ENCODE data around the gene CYP4F12. TPM values are rescaled to one million over a fixed set of nuclear protein-coding genes. Genes with fewer than 3 reads are reported as not detected.

Gene CYP4F12
- total RNA-seq, 6 experiments from 2014 or later: not detected

GRCh38 chr19:15633082-15633835 lies 39.6 kb upstream of the CYP4F12 start:
- no peak for DNase-seq
- no peaks in the 10 kb centered on the region for H3K4me1 Mint-ChIP-seq (ENCODE audit: low read depth)
- H3K9me3 Mint-ChIP-seq: peaks cover 8% of the 10 kb centered on the region
- H3K27me3 Mint-ChIP-seq (ENCODE audit: insufficient read depth): no peaks in the 10 kb centered on the region
- H3K4me3 Mint-ChIP-seq: no peak overlapping the region
- TF ChIP-seq, protein P1, sequence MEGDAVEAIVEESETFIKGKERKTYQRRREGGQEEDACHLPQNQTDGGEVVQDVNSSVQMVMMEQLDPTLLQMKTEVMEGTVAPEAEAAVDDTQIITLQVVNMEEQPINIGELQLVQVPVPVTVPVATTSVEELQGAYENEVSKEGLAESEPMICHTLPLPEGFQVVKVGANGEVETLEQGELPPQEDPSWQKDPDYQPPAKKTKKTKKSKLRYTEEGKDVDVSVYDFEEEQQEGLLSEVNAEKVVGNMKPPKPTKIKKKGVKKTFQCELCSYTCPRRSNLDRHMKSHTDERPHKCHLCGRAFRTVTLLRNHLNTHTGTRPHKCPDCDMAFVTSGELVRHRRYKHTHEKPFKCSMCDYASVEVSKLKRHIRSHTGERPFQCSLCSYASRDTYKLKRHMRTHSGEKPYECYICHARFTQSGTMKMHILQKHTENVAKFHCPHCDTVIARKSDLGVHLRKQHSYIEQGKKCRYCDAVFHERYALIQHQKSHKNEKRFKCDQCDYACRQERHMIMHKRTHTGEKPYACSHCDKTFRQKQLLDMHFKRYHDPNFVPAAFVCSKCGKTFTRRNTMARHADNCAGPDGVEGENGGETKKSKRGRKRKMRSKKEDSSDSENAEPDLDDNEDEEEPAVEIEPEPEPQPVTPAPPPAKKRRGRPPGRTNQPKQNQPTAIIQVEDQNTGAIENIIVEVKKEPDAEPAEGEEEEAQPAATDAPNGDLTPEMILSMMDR (IDR thresholded peaks at IDR 0.05): no peak
- H3K27ac Mint-ChIP-seq: no peak overlapping the region
- H3K36me3 Mint-ChIP-seq (ENCODE audit: low read depth): no peaks in the 10 kb centered on the region

GRCh38 chr19:15634105-15634504 lies 38.8 kb upstream of the CYP4F12 start:
- TF ChIP-seq, protein P1 (IDR thresholded peaks at IDR 0.05): no peak
- no peaks in the 10 kb centered on the region for H3K36me3 Mint-ChIP-seq (ENCODE audit: low read depth)
- H3K4me3 Mint-ChIP-seq: no peak overlapping the region
- H3K27me3 Mint-ChIP-seq (ENCODE audit: insufficient read depth): no peaks in the 10 kb centered on the region
- DNase-seq: no peak
- no peak overlapping the region for H3K27ac Mint-ChIP-seq
- peaks cover 8% of the 10 kb centered on the region for H3K9me3 Mint-ChIP-seq
- H3K4me1 Mint-ChIP-seq (ENCODE audit: low read depth): no peaks in the 10 kb centered on the region

GRCh38 chr19:15635016-15635805 lies 37.7 kb upstream of the CYP4F12 start:
- DNase-seq: no peak
- H3K4me1 Mint-ChIP-seq (ENCODE audit: low read depth): no peaks in the 10 kb centered on the region
- peaks cover 17% of the 10 kb centered on the region for H3K9me3 Mint-ChIP-seq
- TF ChIP-seq, protein P1 (IDR thresholded peaks at IDR 0.05): no peak
- no peak overlapping the region for H3K4me3 Mint-ChIP-seq
- H3K27ac Mint-ChIP-seq: no peak overlapping the region
- no peaks in the 10 kb centered on the region for H3K36me3 Mint-ChIP-seq (ENCODE audit: low read depth)
- no peaks in the 10 kb centered on the region; the same call in 1 of the 2 replicates for H3K27me3 Mint-ChIP-seq (ENCODE audit: insufficient read depth)

DNA sequence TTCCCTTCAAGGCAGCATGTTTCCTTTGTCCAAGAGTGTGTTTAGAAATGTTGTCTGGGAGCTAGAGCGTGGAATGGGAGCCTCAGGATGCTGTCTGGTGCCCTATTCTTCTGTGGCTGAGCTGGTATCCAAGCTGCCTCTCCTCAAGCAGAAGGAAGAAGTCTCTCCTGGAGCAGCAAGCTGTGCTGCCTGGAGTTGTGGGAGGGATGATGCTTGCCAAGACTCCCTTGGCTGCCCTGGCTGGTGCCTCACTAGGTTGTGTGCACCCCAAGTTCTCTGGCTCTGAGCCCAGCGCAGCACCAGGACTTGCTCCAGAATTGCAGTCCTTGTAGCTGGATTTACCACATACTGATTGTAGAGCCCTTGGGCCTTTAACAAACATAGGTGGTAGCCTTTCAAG lies 36.9 kb upstream of the CYP4F12 start:
- TF ChIP-seq, protein P1 (IDR thresholded peaks at IDR 0.05): no peak

DNA sequence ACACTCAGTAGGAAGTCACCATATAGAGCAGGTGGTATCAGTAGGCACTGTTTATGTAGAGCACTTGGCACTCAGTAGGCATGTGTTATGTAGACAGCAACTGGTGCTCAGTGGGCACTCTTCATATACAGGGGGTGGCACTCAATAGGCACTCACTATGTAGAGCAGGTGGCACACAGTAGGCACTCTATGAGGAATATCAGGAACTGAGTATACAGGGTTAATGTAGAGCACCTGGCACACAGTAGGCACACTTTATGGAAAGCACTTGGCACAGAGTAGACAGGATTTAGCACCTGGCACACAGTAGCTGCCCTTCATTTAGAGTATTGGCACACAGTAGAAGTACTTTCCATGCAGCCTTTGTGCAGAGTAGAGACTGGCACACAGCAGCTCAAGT lies 33.3 kb upstream of the CYP4F12 start:
- H3K4me1 Mint-ChIP-seq (ENCODE audit: low read depth): no peaks in the 10 kb centered on the region
- DNase-seq: no peak
- TF ChIP-seq, protein P1 (IDR thresholded peaks at IDR 0.05): no peak
- H3K27me3 Mint-ChIP-seq (ENCODE audit: insufficient read depth): peaks cover 2% of the 10 kb centered on the region
- H3K36me3 Mint-ChIP-seq (ENCODE audit: low read depth): no peaks in the 10 kb centered on the region
- H3K27ac Mint-ChIP-seq: no peak overlapping the region
- peaks cover 26% of the 10 kb centered on the region for H3K9me3 Mint-ChIP-seq
- no peak overlapping the region for H3K4me3 Mint-ChIP-seq

More for the DNA sequence above, 36.9 kb upstream of the CYP4F12 start:
- H3K9me3 Mint-ChIP-seq: peaks cover 22% of the 10 kb centered on the region
- DNase-seq: no peak
- H3K4me3 Mint-ChIP-seq: no peak overlapping the region
- no peaks in the 10 kb centered on the region for H3K4me1 Mint-ChIP-seq (ENCODE audit: low read depth)
- no peaks in the 10 kb centered on the region; the same call in 1 of the 2 replicates for H3K27me3 Mint-ChIP-seq (ENCODE audit: insufficient read depth)
- H3K27ac Mint-ChIP-seq: no peak overlapping the region
- no peaks in the 10 kb centered on the region for H3K36me3 Mint-ChIP-seq (ENCODE audit: low read depth)

All from HFFc6 (cell line).